HepG2 (cell line): Measurements from ENCODE around the gene ZNF584. TPM values are rescaled to one million over a fixed set of nuclear protein-coding genes. Genes with fewer than 3 reads are reported as not detected.
A peak's percentile ranks its signal among the peaks of the same experiment; 100 is the strongest.

Source experiments
- ADNP ChIP-seq: sonication (generic); formaldehyde crosslinking; IDR thresholded peaks from 2 replicates; pipeline ENCODE4 v1.4.0; 2020; ENCODE audit warnings: missing genetic modification reagents
- EHMT2 ChIP-seq: fragments of 200-600 bp; sonication (generic); IDR thresholded peaks from 2 replicates; pipeline ENCODE4 v1.7.0; 2017; ENCODE audit warnings: antibody characterized with exemption, low read depth, low read length, borderline replicate concordance
- JUND ChIP-seq: sonication (generic); formaldehyde crosslinking; IDR thresholded peaks from 2 replicates; pipeline ENCODE4 v1.8.0; 2022; ENCODE audit warnings: mild to moderate bottlenecking, missing genetic modification reagents
- MED13 ChIP-seq: sonication (generic); formaldehyde crosslinking; IDR thresholded peaks from 2 replicates; pipeline ENCODE4 v1.5.0; 2020; ENCODE audit warnings: missing genetic modification reagents
- PRMT3 ChIP-seq: sonication (generic); formaldehyde crosslinking; IDR thresholded peaks from 2 replicates; pipeline ENCODE4 v1.8.1; 2022; ENCODE audit warnings: low read depth, mild to moderate bottlenecking, moderate library complexity, missing genetic modification reagents, borderline replicate concordance
- RFX3 ChIP-seq: IDR thresholded peaks from 2 replicates; pipeline ENCODE4 v1.6.1; 2016; ENCODE audit warnings: missing biosample characterization, missing genetic modification reagents
- SIN3A ChIP-seq: IDR thresholded peaks from 2 replicates; pipeline ENCODE4 v1.6.1; 2011; ENCODE audit warnings: low read depth, mild to moderate bottlenecking, control low read depth, low read length, borderline replicate concordance
- SIN3B ChIP-seq: fragments of 150-350 bp; IDR thresholded peaks from 2 replicates; pipeline ENCODE4 v1.6.1; 2014; ENCODE audit warnings: low read length
- ZBTB8A ChIP-seq: sonication (generic); formaldehyde crosslinking; IDR thresholded peaks from 2 replicates; pipeline ENCODE4 v1.4.0; 2020; ENCODE audit warnings: mild to moderate bottlenecking, low read depth, missing genetic modification reagents, borderline replicate concordance
- ZFP36L1 ChIP-seq: sonication (generic); formaldehyde crosslinking; IDR thresholded peaks from 2 replicates; pipeline ENCODE4 v1.8.0; 2022; ENCODE audit warnings: mild to moderate bottlenecking, missing genetic modification reagents, moderate library complexity
- ZNF496 ChIP-seq: sonication (generic); formaldehyde crosslinking; IDR thresholded peaks from 2 replicates; pipeline ENCODE4 v1.8.1; 2023; ENCODE audit warnings: mild to moderate bottlenecking, moderate library complexity, missing genetic modification reagents; ENCODE audit not compliant: insufficient replicate concordance
- ZNF546 ChIP-seq: sonication (generic); formaldehyde crosslinking; conservative IDR thresholded peaks from 2 replicates; pipeline ENCODE4 v1.8.1; 2023; ENCODE audit warnings: mild to moderate bottlenecking, missing genetic modification reagents
- ZNF552 ChIP-seq: sonication (generic); formaldehyde crosslinking; IDR thresholded peaks from 2 replicates; pipeline ENCODE4 v1.9.0; 2022; ENCODE audit warnings: missing genetic modification reagents, mild to moderate bottlenecking, borderline replicate concordance
- ZNF703 ChIP-seq: sonication (generic); formaldehyde crosslinking; IDR thresholded peaks from 2 replicates; pipeline ENCODE4 v1.5.1; 2020; ENCODE audit warnings: missing genetic modification reagents, mild to moderate bottlenecking, moderate library complexity, borderline replicate concordance
- polyA plus RNA-seq, 8 experiments: library from polyadenylated mRNA; depleted of rRNA in 3 of 8; stranded (reverse) in 7 of 8; unstranded in 1 of 8; fragments of >200 nt; fragmentation: Illumina TruSeq in 4 of 8; extraction: Trizol in 4 of 8; gene quantifications; 2 replicates each; pipeline versions ENCODE4 v1.2.1 to v1.2.3, GENCODE V29; 2011 to 2016; ENCODE audit warnings: low read depth in 4 of 8, missing spikeins in 1 of 8, mixed read lengths in 1 of 8; ENCODE audit not compliant: insufficient read depth in 1 of 8
- total RNA-seq, 5 experiments: library from RNA; depleted of rRNA; stranded (reverse); fragments of >200 nt; fragmentation: Illumina TruSeq; extraction: Trizol; gene quantifications; 2 replicates each; pipeline ENCODE4 v1.2.3, GENCODE V29; 2016; ENCODE audit warnings: low read depth in 1 of 5
- TF ChIP-seq, protein P1 (sequence below): IDR thresholded peaks from 2 replicates; pipeline ENCODE4 v1.6.1; 2018; ENCODE audit warnings: missing genetic modification reagents
- TF ChIP-seq, protein P2 (sequence below): sonication (generic); formaldehyde crosslinking; IDR thresholded peaks from 2 replicates; pipeline ENCODE4 v1.4.0; 2020; ENCODE audit warnings: mild to moderate bottlenecking, missing genetic modification reagents
- TF ChIP-seq, protein P3 (sequence below): sonication (generic); formaldehyde crosslinking; IDR thresholded peaks from 2 replicates; pipeline ENCODE4 v1.8.0; 2022; ENCODE audit warnings: low read depth, missing genetic modification reagents
- TF ChIP-seq, protein P4 (sequence below): sonication (generic); formaldehyde crosslinking; IDR thresholded peaks from 2 replicates; pipeline ENCODE4 v1.4.0; 2020; ENCODE audit warnings: missing genetic modification reagents
- TF ChIP-seq, protein P5 (sequence below): sonication (generic); formaldehyde crosslinking; IDR thresholded peaks from 2 replicates; pipeline ENCODE4 v1.4.0; 2020; ENCODE audit warnings: mild to moderate bottlenecking, missing genetic modification reagents, borderline replicate concordance
- TF ChIP-seq, protein P6 (sequence below): sonication (generic); formaldehyde crosslinking; IDR thresholded peaks from 2 replicates; pipeline ENCODE4 v1.4.0; 2020; ENCODE audit warnings: mild to moderate bottlenecking, low read depth, missing genetic modification reagents

The ZNF584 gene
- total and polyA plus RNA-seq, 2 of the 13 experiments (the other 11 are each of a cell fraction or from before 2014, with no cell fraction given) = 2.4 to 7.0 TPM

DNA sequence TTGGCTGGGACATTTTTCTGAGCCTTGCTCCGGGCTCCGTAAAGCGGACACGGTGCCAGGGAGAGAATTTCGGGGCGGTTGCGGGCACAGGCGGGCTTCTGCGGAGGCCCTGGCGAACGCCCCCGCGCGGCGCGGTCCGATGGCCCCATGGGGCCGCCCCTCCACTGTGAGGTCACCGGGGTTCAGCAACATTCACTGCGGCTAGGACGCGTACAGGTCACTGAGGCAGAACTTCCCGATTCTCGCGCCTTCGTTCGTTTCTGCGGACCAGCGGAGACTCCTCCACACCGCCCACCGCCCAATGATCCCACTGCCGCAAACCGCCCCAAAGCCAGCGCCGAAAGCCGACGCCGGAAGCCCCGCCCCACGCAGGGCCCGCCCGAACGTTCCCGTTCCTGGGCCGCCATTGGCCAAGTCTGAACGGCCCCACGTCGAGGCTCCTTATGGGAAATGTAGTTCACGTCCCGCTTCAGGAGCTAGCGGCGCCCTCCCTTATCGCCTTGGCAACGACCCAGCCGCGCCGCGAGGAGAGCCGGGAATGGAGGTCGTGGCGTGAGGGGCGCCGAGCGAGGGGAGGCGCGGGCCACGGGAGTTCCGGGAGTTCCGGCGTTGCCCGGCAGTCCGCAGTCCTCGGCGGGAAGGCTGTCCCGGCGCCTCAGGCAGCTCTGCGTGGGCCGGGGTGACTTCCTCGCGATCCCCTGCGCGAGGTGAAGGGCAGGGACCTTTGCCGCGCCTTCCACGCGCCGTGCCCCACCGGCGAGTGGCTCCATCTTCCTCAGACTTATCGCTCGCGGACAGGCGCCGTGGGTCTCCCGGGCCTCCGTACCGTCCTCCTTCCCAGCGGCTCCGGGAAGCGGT lies at the start of gene ZNF584 (continued):
- TF ChIP-seq, protein P1, sequence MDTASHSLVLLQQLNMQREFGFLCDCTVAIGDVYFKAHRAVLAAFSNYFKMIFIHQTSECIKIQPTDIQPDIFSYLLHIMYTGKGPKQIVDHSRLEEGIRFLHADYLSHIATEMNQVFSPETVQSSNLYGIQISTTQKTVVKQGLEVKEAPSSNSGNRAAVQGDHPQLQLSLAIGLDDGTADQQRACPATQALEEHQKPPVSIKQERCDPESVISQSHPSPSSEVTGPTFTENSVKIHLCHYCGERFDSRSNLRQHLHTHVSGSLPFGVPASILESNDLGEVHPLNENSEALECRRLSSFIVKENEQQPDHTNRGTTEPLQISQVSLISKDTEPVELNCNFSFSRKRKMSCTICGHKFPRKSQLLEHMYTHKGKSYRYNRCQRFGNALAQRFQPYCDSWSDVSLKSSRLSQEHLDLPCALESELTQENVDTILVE = no peak
- TF ChIP-seq, protein P2, sequence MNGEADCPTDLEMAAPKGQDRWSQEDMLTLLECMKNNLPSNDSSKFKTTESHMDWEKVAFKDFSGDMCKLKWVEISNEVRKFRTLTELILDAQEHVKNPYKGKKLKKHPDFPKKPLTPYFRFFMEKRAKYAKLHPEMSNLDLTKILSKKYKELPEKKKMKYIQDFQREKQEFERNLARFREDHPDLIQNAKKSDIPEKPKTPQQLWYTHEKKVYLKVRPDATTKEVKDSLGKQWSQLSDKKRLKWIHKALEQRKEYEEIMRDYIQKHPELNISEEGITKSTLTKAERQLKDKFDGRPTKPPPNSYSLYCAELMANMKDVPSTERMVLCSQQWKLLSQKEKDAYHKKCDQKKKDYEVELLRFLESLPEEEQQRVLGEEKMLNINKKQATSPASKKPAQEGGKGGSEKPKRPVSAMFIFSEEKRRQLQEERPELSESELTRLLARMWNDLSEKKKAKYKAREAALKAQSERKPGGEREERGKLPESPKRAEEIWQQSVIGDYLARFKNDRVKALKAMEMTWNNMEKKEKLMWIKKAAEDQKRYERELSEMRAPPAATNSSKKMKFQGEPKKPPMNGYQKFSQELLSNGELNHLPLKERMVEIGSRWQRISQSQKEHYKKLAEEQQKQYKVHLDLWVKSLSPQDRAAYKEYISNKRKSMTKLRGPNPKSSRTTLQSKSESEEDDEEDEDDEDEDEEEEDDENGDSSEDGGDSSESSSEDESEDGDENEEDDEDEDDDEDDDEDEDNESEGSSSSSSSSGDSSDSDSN (CRISPR knock-in tag) = no peak; the same call in 1 of the 2 replicates
- TF ChIP-seq, protein P3, sequence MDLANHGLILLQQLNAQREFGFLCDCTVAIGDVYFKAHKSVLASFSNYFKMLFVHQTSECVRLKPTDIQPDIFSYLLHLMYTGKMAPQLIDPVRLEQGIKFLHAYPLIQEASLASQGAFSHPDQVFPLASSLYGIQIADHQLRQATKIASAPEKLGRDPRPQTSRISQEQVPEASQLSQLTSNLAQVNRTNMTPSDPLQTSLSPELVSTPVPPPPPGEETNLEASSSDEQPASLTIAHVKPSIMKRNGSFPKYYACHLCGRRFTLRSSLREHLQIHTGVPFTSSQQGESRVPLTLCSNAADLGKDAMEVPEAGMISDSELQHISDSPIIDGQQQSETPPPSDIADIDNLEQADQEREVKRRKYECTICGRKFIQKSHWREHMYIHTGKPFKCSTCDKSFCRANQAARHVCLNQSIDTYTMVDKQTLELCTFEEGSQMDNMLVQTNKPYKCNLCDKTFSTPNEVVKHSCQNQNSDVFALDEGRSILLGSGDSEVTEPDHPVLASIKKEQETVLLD = peak; percentile 49; the same call in 1 of the 2 replicates
- TF ChIP-seq EHMT2 = no peak
- no peak for TF ChIP-seq ADNP (CRISPR knock-in tag)
- no peak for TF ChIP-seq PRMT3 (CRISPR knock-in tag)
- no peak for TF ChIP-seq ZNF546
- TF ChIP-seq ZNF703 = no peak
- no peak for TF ChIP-seq ZNF496
- no peak for TF ChIP-seq JUND (CRISPR knock-in tag)
- TF ChIP-seq ZFP36L1 (CRISPR knock-in tag) = no peak
- TF ChIP-seq, protein P4, sequence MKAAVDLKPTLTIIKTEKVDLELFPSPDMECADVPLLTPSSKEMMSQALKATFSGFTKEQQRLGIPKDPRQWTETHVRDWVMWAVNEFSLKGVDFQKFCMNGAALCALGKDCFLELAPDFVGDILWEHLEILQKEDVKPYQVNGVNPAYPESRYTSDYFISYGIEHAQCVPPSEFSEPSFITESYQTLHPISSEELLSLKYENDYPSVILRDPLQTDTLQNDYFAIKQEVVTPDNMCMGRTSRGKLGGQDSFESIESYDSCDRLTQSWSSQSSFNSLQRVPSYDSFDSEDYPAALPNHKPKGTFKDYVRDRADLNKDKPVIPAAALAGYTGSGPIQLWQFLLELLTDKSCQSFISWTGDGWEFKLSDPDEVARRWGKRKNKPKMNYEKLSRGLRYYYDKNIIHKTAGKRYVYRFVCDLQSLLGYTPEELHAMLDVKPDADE (CRISPR knock-in tag) = no peak; the same call in 1 of the 2 replicates
- TF ChIP-seq, protein P5, sequence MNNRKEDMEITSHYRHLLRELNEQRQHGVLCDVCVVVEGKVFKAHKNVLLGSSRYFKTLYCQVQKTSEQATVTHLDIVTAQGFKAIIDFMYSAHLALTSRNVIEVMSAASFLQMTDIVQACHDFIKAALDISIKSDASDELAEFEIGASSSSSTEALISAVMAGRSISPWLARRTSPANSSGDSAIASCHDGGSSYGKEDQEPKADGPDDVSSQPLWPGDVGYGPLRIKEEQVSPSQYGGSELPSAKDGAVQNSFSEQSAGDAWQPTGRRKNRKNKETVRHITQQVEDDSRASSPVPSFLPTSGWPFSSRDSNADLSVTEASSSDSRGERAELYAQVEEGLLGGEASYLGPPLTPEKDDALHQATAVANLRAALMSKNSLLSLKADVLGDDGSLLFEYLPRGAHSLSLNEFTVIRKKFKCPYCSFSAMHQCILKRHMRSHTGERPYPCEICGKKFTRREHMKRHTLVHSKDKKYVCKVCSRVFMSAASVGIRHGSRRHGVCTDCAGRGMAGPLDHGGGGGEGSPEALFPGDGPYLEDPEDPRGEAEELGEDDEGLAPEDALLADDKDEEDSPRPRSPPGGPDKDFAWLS (CRISPR knock-in tag) = 0 out of 2 replicates have a peak, but pooled peaks have one; percentile 20
- TF ChIP-seq RFX3 (CRISPR knock-in tag) = peak; percentile 94
- TF ChIP-seq, protein P6, sequence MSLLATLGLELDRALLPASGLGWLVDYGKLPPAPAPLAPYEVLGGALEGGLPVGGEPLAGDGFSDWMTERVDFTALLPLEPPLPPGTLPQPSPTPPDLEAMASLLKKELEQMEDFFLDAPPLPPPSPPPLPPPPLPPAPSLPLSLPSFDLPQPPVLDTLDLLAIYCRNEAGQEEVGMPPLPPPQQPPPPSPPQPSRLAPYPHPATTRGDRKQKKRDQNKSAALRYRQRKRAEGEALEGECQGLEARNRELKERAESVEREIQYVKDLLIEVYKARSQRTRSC (CRISPR knock-in tag) = peak; percentile 91
- TF ChIP-seq ZNF552 (CRISPR knock-in tag) = no peak
- TF ChIP-seq MED13 (CRISPR knock-in tag) = no peak; the same call in 1 of the 2 replicates
- TF ChIP-seq SIN3A = peak; percentile 93
- no peak for TF ChIP-seq SIN3B
- no peak for TF ChIP-seq ZBTB8A (CRISPR knock-in tag)
